Retina (tissue), 1 donor: ENCODE measurements around the gene PHF12.
A peak's percentile ranks its signal among the peaks of the same experiment; 100 is the strongest.
"Not testable (repeated sequence)": the region's sequence is repeated elsewhere in the genome, so short reads cannot be mapped to it uniquely, and the experiment has no call there.

Experiments used
- DNase-seq: peaks from one replicate; pipeline ENCODE4 v3.0.0-alpha.2; 2016

Gene PHF12

GRCh38 chr17:28951991-28952975 is 965 bp upstream of the PHF12 start:
- peak; percentile 98 for DNase-seq

GRCh38 chr17:28950752-28951427 is 428 bp downstream of the PHF12 start:
- no peak for DNase-seq

- peak; percentile 70 for DNase-seq
Observed at GRCh38 chr17:28950017-28950751, 1.1 kb downstream of the PHF12 start.

- peak; percentile 91 for DNase-seq
Observed at GRCh38 chr17:28949185-28950016, 1.9 kb downstream of the PHF12 start.

- no peak for DNase-seq
Observed at GRCh38 chr17:28948873-28949184, 2.5 kb downstream of the PHF12 start.

GRCh38 chr17:28948342-28948741 is 3.0 kb downstream of the PHF12 start:
- no peak for DNase-seq

- DNase-seq, result no peak
Observed at GRCh38 chr17:28947639-28948038, 3.7 kb downstream of the PHF12 start.

- no peak for DNase-seq
Observed at GRCh38 chr17:28946239-28946638, 5.1 kb downstream of the PHF12 start.

GRCh38 chr17:28944862-28945741 is 6.2 kb downstream of the PHF12 start:
- no peak for DNase-seq

- DNase-seq, result no peak
Observed at GRCh38 chr17:28944343-28944742, 7.0 kb downstream of the PHF12 start.

- DNase-seq, result no peak
Observed at GRCh38 chr17:28942925-28943324, 8.4 kb downstream of the PHF12 start.

- DNase-seq, result no peak
Observed at GRCh38 chr17:28941251-28941650, 10.1 kb downstream of the PHF12 start.

GRCh38 chr17:28940675-28941074 is 10.6 kb downstream of the PHF12 start:
- DNase-seq, result no peak

- DNase-seq, result no peak
Observed at GRCh38 chr17:28940142-28940541, 11.2 kb downstream of the PHF12 start.

GRCh38 chr17:28938552-28938951 is 12.8 kb downstream of the PHF12 start:
- DNase-seq, result no peak

GRCh38 chr17:28937044-28937729 is 14.1 kb downstream of the PHF12 start:
- DNase-seq, result no peak

GRCh38 chr17:28935744-28936460 is 15.4 kb downstream of the PHF12 start:
- no peak for DNase-seq

- not testable (repeated sequence) for DNase-seq
Observed at GRCh38 chr17:28934508-28934907, 16.8 kb downstream of the PHF12 start.

GRCh38 chr17:28929787-28930186 is 21.5 kb downstream of the PHF12 start:
- DNase-seq, result no peak

GRCh38 chr17:28928061-28928460 is 23.3 kb downstream of the PHF12 start:
- no peak for DNase-seq
